Gastroesophageal sphincter (tissue), 3 donors: ENCODE data around the gene PRIM2.
"Not testable (repeated sequence)": the region's sequence is repeated elsewhere in the genome, so short reads cannot be mapped to it uniquely, and the experiment has no call there.

Source experiments
- CTCF ChIP-seq, 4 experiments: fragments of 200-600 bp in 2 of 4; fragments of 450-650 bp in 2 of 4; sonication (generic) in 1 of 4; IDR thresholded peaks; one replicate each; pipeline ENCODE4 v1.5.1; 2017 to 2019; ENCODE audit warnings: antibody characterized with exemption in 4 of 4, mild to moderate bottlenecking in 2 of 4, moderate library complexity in 2 of 4
- EP300 ChIP-seq: sonication (generic); formaldehyde crosslinking; IDR thresholded peaks from one replicate; pipeline ENCODE4 v1.6.1; 2017; ENCODE audit warnings: antibody characterized with exemption, mild to moderate bottlenecking
- POLR2A ChIP-seq, 2 donors: fragments of 450-650 bp; IDR thresholded peaks; one replicate each; pipeline ENCODE4 v1.6.1; 2017; ENCODE audit warnings: antibody characterized with exemption in 2 of 2, mild to moderate bottlenecking in 2 of 2, moderate library complexity in 1 of 2
- POLR2AphosphoS5 ChIP-seq: sonication (generic); formaldehyde crosslinking; IDR thresholded peaks from one replicate; pipeline ENCODE4 v1.6.1; 2017; ENCODE audit warnings: antibody characterized with exemption

GRCh38 chr6:57510390-57510789 is 193.0 kb downstream of the PRIM2 start:
- TF ChIP-seq CTCF (IDR thresholded peaks at IDR 0.05); EP300; POLR2A (IDR thresholded peaks at IDR 0.05); POLR2AphosphoS5: not testable (repeated sequence)
